HL-60 (cell line): ENCODE results near the gene NKAIN2.

Experiments used
- DNase-seq, 2 experiments: peaks; one replicate each; pipeline ENCODE4 v3.0.0-alpha.2; 2010 to 2020; ENCODE audit warnings: low read depth in 1 of 2, low spot score in 1 of 2
- H3K27ac ChIP-seq: fragments of 250-450 bp; sonication (Bioruptor Pico); replicated peaks from 2 replicates; pipeline ENCODE4 v1.5.1; 2020; ENCODE audit warnings: mild to moderate bottlenecking, moderate library complexity
- H3K27me3 ChIP-seq: fragments of 250-450 bp; sonication (Bioruptor Pico); 2 replicates; pipeline ENCODE4 v1.5.1; 2021; ENCODE audit warnings: mild to moderate bottlenecking, moderate library complexity; ENCODE audit not compliant: insufficient read depth, poor library complexity, severe bottlenecking
- H3K4me3 ChIP-seq: replicated peaks from 2 replicates; pipeline ENCODE4 v1.5.1; 2011; ENCODE audit warnings: mild to moderate bottlenecking, control low read depth, low read length; ENCODE audit not compliant: insufficient read depth
- CTCF ChIP-seq: IDR thresholded peaks from one replicate; pipeline ENCODE4 v1.5.1; 2011; ENCODE audit warnings: low read length, control low read depth, inconsistent platforms; ENCODE audit not compliant: insufficient read depth
- GABPA ChIP-seq: IDR thresholded peaks from 2 replicates; pipeline ENCODE4 v1.6.1; 2012; ENCODE audit warnings: low read depth
- POLR2AphosphoS5 ChIP-seq: IDR thresholded peaks from 2 replicates; pipeline ENCODE4 v1.6.1; 2012; ENCODE audit warnings: low read depth
- REST ChIP-seq: IDR thresholded peaks from 2 replicates; pipeline ENCODE4 v1.6.1; 2012; ENCODE audit warnings: low read depth; ENCODE audit not compliant: insufficient replicate concordance
- SPI1 ChIP-seq: IDR thresholded peaks from 2 replicates; pipeline ENCODE4 v1.6.1; 2012; ENCODE audit warnings: low read depth, mild to moderate bottlenecking, borderline replicate concordance

NKAIN2 gene

GRCh38 chr6:124446961-124447360 is 643.3 kb downstream of the NKAIN2 start:
- no peak for DNase-seq
- TF ChIP-seq CTCF (no peak), SPI1 (no peak), GABPA (no peak), POLR2AphosphoS5 (no peak), REST (no peak)
- no peak overlapping the region for H3K4me3 ChIP-seq
- H3K27me3 ChIP-seq, result no peaks in the 10 kb centered on the region
- H3K27ac ChIP-seq, result no peak overlapping the region

GRCh38 chr6:124459268-124459667 is 655.6 kb downstream of the NKAIN2 start:
- Histone ChIP-seq H3K4me3 (no peak overlapping the region), H3K27ac (no peak overlapping the region), H3K27me3 (no peaks in the 10 kb centered on the region)
- TF ChIP-seq SPI1 (no peak), POLR2AphosphoS5 (no peak), REST (no peak), GABPA (no peak), CTCF (no peak)
- no peak for DNase-seq

DNA sequence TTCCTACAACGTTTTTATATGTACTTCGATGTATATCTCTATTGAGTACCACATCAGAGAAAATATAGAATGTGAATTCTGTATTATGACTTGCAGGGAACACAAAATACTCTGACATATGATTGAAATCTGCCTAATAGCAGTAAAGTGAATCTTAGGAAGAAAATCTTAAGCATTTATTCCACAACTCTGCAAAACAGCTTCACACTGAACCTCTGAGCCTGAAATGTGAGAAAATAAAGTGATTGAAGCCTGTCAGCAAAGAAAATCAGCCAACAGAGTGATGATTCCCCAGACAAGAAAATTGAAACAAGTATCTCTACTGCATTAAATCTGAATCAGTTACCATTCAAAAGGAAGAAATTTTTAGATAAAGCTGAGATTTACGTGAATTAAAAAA is 659.1 kb downstream of the NKAIN2 start:
- Histone ChIP-seq H3K4me3 (no peak overlapping the region), H3K27me3 (no peaks in the 10 kb centered on the region), H3K27ac (no peak overlapping the region)
- TF ChIP-seq GABPA (no peak), CTCF (no peak), POLR2AphosphoS5 (no peak), REST (no peak), SPI1 (no peak)
- DNase-seq, result no peak
